ENCODE results near the gene GRID2IP.

Gene GRID2IP

DNA sequence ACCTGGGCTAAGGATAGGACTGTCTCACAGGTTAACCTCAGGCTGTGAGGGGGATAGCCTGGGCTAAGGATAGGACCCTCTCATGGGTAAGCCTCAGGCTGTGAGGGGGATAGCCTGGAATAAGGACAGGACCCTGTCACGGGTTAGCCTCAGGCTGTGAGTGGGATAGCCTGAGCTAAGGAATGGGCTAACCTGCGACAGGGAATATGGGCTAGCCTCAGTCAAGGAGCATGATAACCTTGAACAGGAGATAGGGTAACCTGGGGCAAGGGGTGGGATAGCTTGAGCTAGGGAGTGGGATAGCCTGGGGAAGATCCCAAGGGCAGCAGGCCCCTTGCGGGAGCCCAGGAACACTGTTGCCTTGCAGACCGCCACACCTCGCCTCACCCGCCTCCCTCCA is 42.7 kb downstream of the GRID2IP start:
- TF ChIP-seq, protein P1, sequence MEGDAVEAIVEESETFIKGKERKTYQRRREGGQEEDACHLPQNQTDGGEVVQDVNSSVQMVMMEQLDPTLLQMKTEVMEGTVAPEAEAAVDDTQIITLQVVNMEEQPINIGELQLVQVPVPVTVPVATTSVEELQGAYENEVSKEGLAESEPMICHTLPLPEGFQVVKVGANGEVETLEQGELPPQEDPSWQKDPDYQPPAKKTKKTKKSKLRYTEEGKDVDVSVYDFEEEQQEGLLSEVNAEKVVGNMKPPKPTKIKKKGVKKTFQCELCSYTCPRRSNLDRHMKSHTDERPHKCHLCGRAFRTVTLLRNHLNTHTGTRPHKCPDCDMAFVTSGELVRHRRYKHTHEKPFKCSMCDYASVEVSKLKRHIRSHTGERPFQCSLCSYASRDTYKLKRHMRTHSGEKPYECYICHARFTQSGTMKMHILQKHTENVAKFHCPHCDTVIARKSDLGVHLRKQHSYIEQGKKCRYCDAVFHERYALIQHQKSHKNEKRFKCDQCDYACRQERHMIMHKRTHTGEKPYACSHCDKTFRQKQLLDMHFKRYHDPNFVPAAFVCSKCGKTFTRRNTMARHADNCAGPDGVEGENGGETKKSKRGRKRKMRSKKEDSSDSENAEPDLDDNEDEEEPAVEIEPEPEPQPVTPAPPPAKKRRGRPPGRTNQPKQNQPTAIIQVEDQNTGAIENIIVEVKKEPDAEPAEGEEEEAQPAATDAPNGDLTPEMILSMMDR (conservative IDR thresholded peaks at IDR 0.05; ENCODE audit: low read depth), result no peak
- no peak for DNase-seq (ENCODE audit: low spot score)
- ChIA-PET POLR2A (ENCODE audit: low non-redundant PET) (no interaction called here), CTCF (interaction anchor here (0.9 kb wide), 1 partner anchor 8 kb away, joined by 3 read pairs; no protein-coding TSS in a partner anchor)
- no peak overlapping the region for H3K27ac ChIP-seq

DNA sequence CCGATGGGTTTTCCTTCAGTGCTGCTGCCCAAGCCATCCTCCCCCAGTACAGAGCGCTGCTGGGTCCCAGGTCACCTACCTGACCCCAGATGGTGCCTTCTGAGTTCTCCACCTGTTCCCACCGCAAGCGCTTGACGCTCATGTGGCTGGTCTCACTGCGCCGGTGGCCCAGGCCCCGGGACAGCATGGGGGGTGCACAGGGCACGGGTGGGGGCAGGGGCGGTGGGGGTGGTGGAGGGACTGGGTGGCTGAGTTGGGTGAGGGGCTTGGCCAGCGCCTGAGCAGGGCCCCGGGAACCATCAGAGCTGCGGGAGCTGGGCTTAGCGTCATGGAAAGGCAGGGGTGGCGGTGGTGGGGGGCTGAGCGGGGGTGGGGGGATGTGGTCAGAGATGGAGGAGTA is 43.4 kb downstream of the GRID2IP start:
- CTCF ChIA-PET, result interaction anchor here (0.9 kb wide), 1 partner anchor 9 kb away, joined by 3 read pairs; no protein-coding TSS in a partner anchor
- DNase-seq (ENCODE audit: low spot score), result no peak
- TF ChIP-seq, protein P1 (conservative IDR thresholded peaks at IDR 0.05; ENCODE audit: low read depth), result no peak
- H3K27ac ChIP-seq, result no peak overlapping the region
- POLR2A ChIA-PET (ENCODE audit: low non-redundant PET), result no interaction called here

DNA sequence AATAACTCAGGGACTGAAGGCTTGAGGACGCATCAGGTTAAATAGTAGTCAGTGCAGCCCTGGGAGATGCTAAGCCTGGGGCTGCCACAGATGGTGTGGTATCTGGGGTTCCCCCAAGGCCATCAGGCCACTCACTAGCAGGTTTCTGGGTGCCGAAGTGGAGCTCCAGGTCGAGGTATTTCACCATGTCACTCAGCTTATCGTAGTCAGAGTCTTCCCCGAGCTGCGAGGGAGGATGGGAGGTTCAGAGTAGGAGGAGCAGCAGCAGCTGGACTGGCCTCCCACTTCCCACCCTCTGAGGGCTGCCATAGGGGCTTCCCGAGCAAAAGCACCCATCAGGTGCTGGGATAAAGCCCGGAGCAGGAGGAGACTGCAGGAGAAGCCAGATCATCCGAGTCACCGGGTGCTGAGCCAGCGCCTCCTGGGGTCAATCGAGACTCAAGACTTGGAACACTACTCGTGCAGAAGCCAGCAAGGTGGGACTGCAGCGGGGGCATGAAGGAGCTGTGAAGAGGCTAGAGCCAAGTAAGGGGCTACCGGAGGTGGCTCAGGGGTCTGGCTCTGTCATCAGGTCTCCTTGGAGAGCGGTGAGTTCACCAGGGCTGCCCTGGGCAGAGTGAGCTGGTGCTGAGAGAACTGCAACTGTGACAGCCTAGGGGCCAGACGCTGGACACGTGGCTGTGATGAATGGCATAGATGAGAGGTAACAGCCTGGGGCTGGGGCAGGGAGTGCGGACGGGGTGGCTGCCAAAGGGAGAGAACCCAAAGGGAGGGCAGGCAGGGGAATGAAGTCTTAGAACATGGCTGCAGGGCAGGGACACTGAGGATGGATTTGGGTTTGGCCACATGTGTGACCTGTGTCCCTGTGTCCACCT is 45.3 kb downstream of the GRID2IP start:
- TF ChIP-seq, protein P1 (conservative IDR thresholded peaks at IDR 0.05; ENCODE audit: low read depth), result no peak
- no peak overlapping the region for H3K27ac ChIP-seq
- DNase-seq (ENCODE audit: low spot score), result no peak
- ChIA-PET POLR2A (ENCODE audit: low non-redundant PET) (no interaction called here), CTCF (interaction anchor here (0.6 kb wide), 2 partner anchors 25 to 28 kb away, joined by 3 read pairs; no protein-coding TSS in a partner anchor)

DNA sequence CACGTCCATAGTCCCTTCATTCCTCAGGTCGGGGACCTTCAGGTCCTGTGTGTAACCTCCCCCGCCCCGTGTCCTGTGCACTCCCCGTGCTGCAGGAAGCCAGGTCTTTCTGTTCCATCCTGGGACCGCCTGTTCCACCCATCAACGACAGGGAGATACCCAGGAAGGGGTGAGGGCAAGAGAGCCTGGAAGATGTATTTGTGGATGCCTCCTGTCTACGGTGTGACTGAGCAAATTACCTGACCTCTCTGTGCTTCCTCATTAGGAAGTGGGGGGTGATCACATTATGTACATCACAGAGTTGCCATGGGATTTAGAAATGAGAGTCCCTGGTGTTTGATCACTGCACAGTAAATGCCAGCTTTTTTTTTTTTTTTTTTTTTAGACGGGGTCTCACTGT is 46.3 kb downstream of the GRID2IP start:
- ChIA-PET POLR2A (ENCODE audit: low non-redundant PET) (interaction anchor here (0.6 kb wide), 1 partner anchor 9 kb away, joined by 3 read pairs; no protein-coding TSS in a partner anchor), CTCF (interaction anchor here (0.6 kb wide), 2 partner anchors 26 to 27 kb away, joined by 3 read pairs; no protein-coding TSS in a partner anchor)
- no peak for DNase-seq (ENCODE audit: low spot score)
- H3K27ac ChIP-seq, result no peak overlapping the region
- TF ChIP-seq, protein P1 (conservative IDR thresholded peaks at IDR 0.05; ENCODE audit: low read depth), result no peak

DNA sequence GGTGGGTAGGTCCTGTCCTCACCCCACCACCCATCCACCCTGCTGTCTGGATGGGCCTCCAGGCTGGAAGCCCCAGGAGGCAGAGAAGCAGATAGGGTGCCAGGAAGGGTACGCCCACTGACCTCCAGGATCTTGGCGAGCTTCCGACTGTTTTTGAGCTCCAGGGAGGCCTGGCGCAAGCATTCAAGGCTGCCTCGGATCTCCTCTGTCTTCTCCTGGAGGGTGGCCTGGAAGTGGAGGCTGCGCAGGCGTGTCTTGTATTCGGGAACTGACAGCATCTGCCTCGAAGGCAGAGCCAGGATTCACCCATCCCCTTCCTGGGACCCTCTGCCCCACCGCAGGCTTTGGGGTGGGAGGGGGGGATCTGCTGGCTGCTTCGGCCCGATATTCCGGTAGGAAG is 48.4 kb downstream of the GRID2IP start:
- TF ChIP-seq, protein P1 (conservative IDR thresholded peaks at IDR 0.05; ENCODE audit: low read depth), result no peak
- POLR2A ChIA-PET (ENCODE audit: low non-redundant PET), result no interaction called here
- DNase-seq (ENCODE audit: low spot score), result no peak
- H3K27ac ChIP-seq, result no peak overlapping the region
- CTCF ChIA-PET, result no interaction called here

DNA sequence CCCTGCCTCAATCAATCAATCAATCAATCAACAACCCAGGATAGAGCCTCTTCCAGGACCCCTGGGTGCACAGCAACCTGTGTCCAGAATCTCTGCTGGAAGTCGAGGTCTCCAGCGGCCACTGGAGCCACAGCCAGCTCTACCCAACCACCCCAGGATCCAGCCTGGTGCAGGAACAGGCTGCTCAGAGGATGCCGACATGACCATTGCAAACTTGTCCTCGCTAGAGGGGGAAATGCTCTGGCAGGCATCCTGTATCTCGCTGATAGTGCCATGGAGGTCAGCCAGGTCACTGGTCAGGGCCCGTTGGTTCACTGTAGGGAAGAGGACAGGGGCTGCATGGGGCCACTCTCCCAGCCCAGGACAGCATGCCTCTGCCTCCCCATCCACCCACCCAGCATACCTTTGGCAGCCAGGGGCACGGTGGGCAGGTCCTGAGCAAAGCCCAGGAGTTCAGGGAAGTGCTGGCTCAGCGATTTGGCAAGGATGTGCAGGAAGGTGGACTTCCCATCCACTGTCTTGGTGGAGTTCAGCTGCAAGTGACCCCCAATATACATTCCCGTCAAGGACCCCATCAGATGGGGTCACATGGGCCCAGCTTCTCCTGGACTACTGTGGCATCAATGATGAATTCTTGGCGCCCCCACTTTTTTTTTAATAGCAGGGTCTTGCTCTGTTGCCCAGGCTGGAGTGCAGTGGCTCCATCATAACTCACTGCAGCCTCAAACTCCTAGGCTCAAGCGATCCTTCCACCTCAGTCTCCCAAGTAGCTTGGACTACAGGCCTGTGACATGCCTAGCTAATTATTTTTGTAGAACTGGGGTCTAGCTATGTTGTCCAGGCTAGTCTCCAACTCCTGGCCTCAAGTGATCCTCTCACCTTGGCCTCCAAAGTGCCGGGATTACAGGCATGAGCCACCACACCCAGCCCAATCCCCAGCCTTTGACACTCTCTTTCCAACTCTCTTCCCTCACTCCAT is 49.4 kb downstream of the GRID2IP start:
- ChIA-PET CTCF (interaction anchor here (0.6 kb wide), 1 partner anchor 67 kb away, joined by 3 read pairs; no protein-coding TSS in a partner anchor), POLR2A (ENCODE audit: low non-redundant PET) (no interaction called here)
- no peak for DNase-seq (ENCODE audit: low spot score)
- TF ChIP-seq, protein P1 (conservative IDR thresholded peaks at IDR 0.05; ENCODE audit: low read depth), result no peak
- H3K27ac ChIP-seq, result no peak overlapping the region
